SK-N-SH (cell line): ENCODE measurements around the gene ERC2. TPM values are rescaled to one million over a fixed set of nuclear protein-coding genes. Genes with fewer than 3 reads are reported as not detected.

Experiments
- CTCF ChIA-PET: fragments of 300-600, 350-600 bp; formaldehyde crosslinking; extraction: SDS; loops from one replicate; lab custom pipeline; 2021; lab: Yijun Ruan, JAX
- POLR2A ChIA-PET: fragments of 350-600 bp; sonication (Branson Sonifier 250); formaldehyde crosslinking; extraction: SDS; loops from one replicate; lab custom pipeline; 2020; ENCODE audit warnings: antibody characterized with exemption, inconsistent platforms; lab: Yijun Ruan, JAX
- DNase-seq: peaks from one replicate; pipeline ENCODE4 v3.0.0; 2012
- H2AFZ ChIP-seq: fragments of 200-600 bp; sonication (generic); 2 replicates; pipeline ENCODE4 v1.8.1; 2016; ENCODE audit warnings: antibody characterized with exemption, mild to moderate bottlenecking, low read depth
- H3F3A ChIP-seq: fragments of 200-600 bp; sonication (generic); replicated peaks from 2 replicates; pipeline ENCODE3; 2016; ENCODE audit warnings: antibody characterized with exemption, mild to moderate bottlenecking; ENCODE audit not compliant: insufficient read depth
- H3K27ac ChIP-seq, 2 experiments: fragments of 200-500 bp in 1 of 2; fragments of 200-600 bp in 1 of 2; sonication (Bioruptor generic) in 1 of 2; sonication (generic), shearing (Covaris generic) in 1 of 2; 2 replicates each; pipeline versions ENCODE4 v1.5.1 to v1.6.1; 2014 to 2016; ENCODE audit warnings: low read depth in 2 of 2, inconsistent platforms in 1 of 2, low read length in 1 of 2, mild to moderate bottlenecking in 1 of 2, mixed read lengths in 1 of 2
- H3K27me3 ChIP-seq: fragments of 200-600 bp; sonication (generic), shearing (Covaris generic); 2 replicates; pipeline ENCODE4 v1.6.1; 2016; ENCODE audit warnings: mixed run types; ENCODE audit not compliant: insufficient read depth
- H3K36me3 ChIP-seq, 2 experiments: fragments of 200-500 bp in 1 of 2; fragments of 200-600 bp in 1 of 2; sonication (Bioruptor generic) in 1 of 2; sonication (generic) in 1 of 2; replicated peaks in 1 of 2; 2 replicates each; pipeline versions ENCODE3 to v1.5.1; 2014 to 2016; ENCODE audit warnings: low read length in 1 of 2, mild to moderate bottlenecking in 1 of 2; ENCODE audit not compliant: insufficient read depth in 2 of 2, control insufficient read depth in 1 of 2
- H3K4me1 ChIP-seq, 2 experiments: fragments of 200-500 bp in 1 of 2; fragments of 200-600 bp in 1 of 2; sonication (Bioruptor generic) in 1 of 2; sonication (generic), shearing (Covaris generic) in 1 of 2; 2 replicates each; pipeline versions ENCODE4 v1.5.1 to v1.6.1; 2014 to 2016; ENCODE audit warnings: low read depth in 1 of 2, low read length in 1 of 2, mixed run types in 1 of 2; ENCODE audit not compliant: insufficient read depth in 2 of 2, control insufficient read depth in 1 of 2
- H3K4me2 ChIP-seq: fragments of 200-600 bp; sonication (generic), shearing (Covaris generic); 2 replicates; pipeline ENCODE4 v1.6.1; 2017; ENCODE audit warnings: mixed run types
- H3K4me3 ChIP-seq, 2 experiments: fragments of 200-500 bp in 1 of 2; fragments of 200-600 bp in 1 of 2; sonication (Bioruptor generic) in 1 of 2; sonication (generic), shearing (Covaris generic) in 1 of 2; 2 replicates each; pipeline versions ENCODE4 v1.5.1 to v1.8.1; 2014 to 2016; ENCODE audit warnings: low read depth in 2 of 2, inconsistent platforms in 1 of 2, low read length in 1 of 2, mild to moderate bottlenecking in 1 of 2, mixed read lengths in 1 of 2, moderate library complexity in 1 of 2
- H3K79me2 ChIP-seq: fragments of 200-600 bp; sonication (generic); 2 replicates; pipeline ENCODE4 v1.8.1; 2017; ENCODE audit warnings: mild to moderate bottlenecking; ENCODE audit not compliant: insufficient read depth
- H3K9ac ChIP-seq: fragments of 200-600 bp; sonication (generic); 2 replicates; pipeline ENCODE4 v1.6.1; 2017; ENCODE audit warnings: mixed run types
- H3K9me2 ChIP-seq: fragments of 200-600 bp; sonication (generic); 2 replicates; pipeline ENCODE4 v1.6.1; 2017; ENCODE audit warnings: mixed run types
- H3K9me3 ChIP-seq: fragments of 200-600 bp; sonication (generic); 2 replicates; pipeline ENCODE4 v1.6.1; 2017; ENCODE audit warnings: mixed run types, mild to moderate bottlenecking, moderate library complexity
- H4K20me1 ChIP-seq: fragments of 200-600 bp; sonication (generic); 2 replicates; pipeline ENCODE4 v1.6.1; 2017; ENCODE audit warnings: mild to moderate bottlenecking, mixed run types; ENCODE audit not compliant: insufficient read depth
- CHD2 ChIP-seq: fragments of 150-350 bp; IDR thresholded peaks from 2 replicates; pipeline ENCODE4 v1.6.1; 2018; ENCODE audit warnings: low read length; ENCODE audit not compliant: partially characterized antibody
- EP300 ChIP-seq, 2 experiments: IDR thresholded peaks; 2 replicates each; pipeline versions ENCODE4 v1.4.0 to v1.6.1; 2012; ENCODE audit warnings: borderline replicate concordance in 1 of 2, low read depth in 1 of 2, low read length in 1 of 2
- EZH2phosphoT487 ChIP-seq: fragments of 200-600 bp; sonication (generic); IDR thresholded peaks from 2 replicates; pipeline ENCODE4 v1.6.1; 2017; ENCODE audit warnings: low read depth, mixed run types, mild to moderate bottlenecking, antibody characterized with exemption, moderate library complexity, borderline replicate concordance
- FOSL2 ChIP-seq: IDR thresholded peaks from 2 replicates; pipeline ENCODE4 v1.4.0; 2012; ENCODE audit warnings: low read depth, mild to moderate bottlenecking, moderate library complexity, borderline replicate concordance
- FOXM1 ChIP-seq: IDR thresholded peaks from 2 replicates; pipeline ENCODE4 v1.4.0; 2012; ENCODE audit warnings: low read depth, mild to moderate bottlenecking
- GABPA ChIP-seq: IDR thresholded peaks from 2 replicates; pipeline ENCODE4 v1.4.0; 2012; ENCODE audit warnings: low read depth, mild to moderate bottlenecking
- GATA2 ChIP-seq: sonication (generic); formaldehyde crosslinking; IDR thresholded peaks from 2 replicates; pipeline ENCODE4 v1.5.0; 2020; ENCODE audit warnings: mild to moderate bottlenecking, missing genetic modification reagents
- JUND ChIP-seq: IDR thresholded peaks from 2 replicates; pipeline ENCODE4 v1.4.0; 2012
- MXI1 ChIP-seq: IDR thresholded peaks from 2 replicates; pipeline ENCODE4 v1.6.1; 2012; ENCODE audit warnings: mild to moderate bottlenecking, low read depth, low read length, improper control_type of control experiment
- NRF1 ChIP-seq: IDR thresholded peaks from 2 replicates; pipeline ENCODE4 v1.6.1; 2012; ENCODE audit warnings: low read depth, mild to moderate bottlenecking, low read length
- RCOR1 ChIP-seq: fragments of 150-350 bp; IDR thresholded peaks from 2 replicates; pipeline ENCODE4 v1.6.1; 2017; ENCODE audit warnings: antibody characterized with exemption, low read length
- RFX5 ChIP-seq: IDR thresholded peaks from 2 replicates; pipeline ENCODE4 v1.6.1; 2012; ENCODE audit warnings: mild to moderate bottlenecking, improper control_type of control experiment, low read length
- SIN3A ChIP-seq: IDR thresholded peaks from 2 replicates; pipeline ENCODE4 v1.6.1; 2012; ENCODE audit warnings: low read depth, mild to moderate bottlenecking, low read length, moderate library complexity, borderline replicate concordance
- TAF1 ChIP-seq: IDR thresholded peaks from 2 replicates; pipeline ENCODE4 v1.6.1; 2012; ENCODE audit warnings: low read depth, mild to moderate bottlenecking, low read length, moderate library complexity, borderline replicate concordance
- TCF12 ChIP-seq: IDR thresholded peaks from 2 replicates; pipeline ENCODE4 v1.4.0; 2012
- YY1 ChIP-seq: IDR thresholded peaks from 2 replicates; pipeline ENCODE4 v1.4.0; 2012; ENCODE audit warnings: low read depth, mild to moderate bottlenecking
- whole genome bisulfite sequencing: methylation state at CpG from one replicate; pipeline ENCODE4 v1.1.6; 2017; ENCODE audit warnings: low lambda C conversion rate; 5-methylcytosine and 5-hydroxymethylcytosine counted together
- polyA plus RNA-seq, 3 experiments: library from polyadenylated mRNA; depleted of rRNA; stranded (reverse); fragments of >200 nt; gene quantifications; 2 replicates each; pipeline ENCODE4 v1.2.3, GENCODE V29; 2012
- TF ChIP-seq, protein P1 (sequence below): IDR thresholded peaks from 2 replicates; pipeline ENCODE4; 2012
- TF ChIP-seq, protein P2 (sequence below): fragments of 150-350 bp; IDR thresholded peaks from 2 replicates; pipeline ENCODE4 v1.6.1; 2017; ENCODE audit warnings: antibody characterized with exemption, low read length, low read depth, borderline replicate concordance
- TF ChIP-seq, protein P3 (sequence below): fragments of 200-600 bp; sonication (generic); IDR thresholded peaks from 2 replicates; pipeline ENCODE4 v1.6.1; 2017; ENCODE audit warnings: antibody characterized with exemption, mild to moderate bottlenecking, moderate library complexity
- TF ChIP-seq, protein P4 (sequence below): fragments of 150-350 bp; IDR thresholded peaks from 2 replicates; pipeline ENCODE4 v1.6.1; 2016; ENCODE audit warnings: mild to moderate bottlenecking, low read depth, low read length
- TF ChIP-seq, protein P5 (sequence below): IDR thresholded peaks from 2 replicates; pipeline ENCODE4 v1.6.1; 2012; ENCODE audit warnings: mild to moderate bottlenecking, low read depth, low read length, moderate library complexity
- TF ChIP-seq, protein P6 (sequence below): IDR thresholded peaks from 2 replicates; pipeline ENCODE4 v1.4.0; 2012; ENCODE audit warnings: low read depth, borderline replicate concordance

ERC2 gene
- polyA plus RNA-seq, 1 of the 3 experiments (the other 2 are of a cell fraction), result 1.6 TPM

DNA sequence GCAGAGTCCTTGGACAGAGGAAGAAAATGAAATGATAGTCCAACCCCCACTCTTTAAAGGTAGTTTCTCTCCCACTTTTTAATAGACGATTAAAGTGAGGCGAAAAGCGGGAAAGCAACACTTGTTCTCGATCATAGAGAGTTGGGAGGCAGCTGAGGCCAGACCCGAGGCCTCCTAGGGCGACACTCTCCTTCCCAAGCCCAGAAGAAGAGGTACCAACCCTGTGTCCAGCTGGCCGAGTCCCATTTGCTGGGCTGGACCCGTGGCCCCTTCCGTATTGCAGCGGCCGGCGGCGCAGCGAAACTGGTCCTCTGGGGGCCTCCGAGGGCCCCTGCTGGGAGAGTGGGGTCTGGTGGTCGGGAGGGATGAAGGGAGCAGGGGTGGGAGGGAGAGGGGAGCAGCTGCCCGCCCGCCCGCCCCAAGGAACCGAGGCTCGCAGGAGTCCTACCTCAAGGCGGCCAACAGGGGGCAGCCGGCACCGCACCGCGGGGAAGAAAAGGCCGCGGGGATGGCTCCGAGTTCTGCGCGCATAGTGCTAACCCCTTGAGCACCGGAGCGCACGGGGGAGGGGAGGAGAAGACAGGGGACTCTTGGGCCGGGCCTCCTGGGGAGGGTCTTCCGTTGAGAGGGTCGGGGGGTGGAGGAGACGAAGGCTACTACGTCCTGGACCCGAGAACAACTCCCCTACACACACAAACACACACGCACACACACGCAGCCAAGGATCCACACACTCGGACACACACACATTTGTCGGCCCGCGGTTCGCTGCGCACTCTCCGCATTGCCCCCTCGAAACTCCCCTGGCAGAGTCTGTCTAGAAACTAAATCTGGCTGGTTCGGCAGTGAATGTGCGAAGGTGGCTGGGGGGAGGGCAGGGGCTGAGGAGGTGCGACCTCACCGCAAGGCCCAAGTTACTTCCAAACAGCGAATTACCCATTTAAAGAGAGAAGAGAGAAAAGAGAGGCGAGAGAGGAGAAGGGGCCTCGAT, 983.2 kb downstream of the ERC2 start:
- ChIA-PET CTCF (interaction anchor here (0.7 to 4.1 kb wide), 11 partner anchors 8 to 766 kb away, joined by 3 to 24 read pairs (median 4); no protein-coding TSS in a partner anchor), POLR2A (no interaction called here)
- H3K9me3 ChIP-seq, result no peaks in the 10 kb centered on the region
- peaks cover 7% of the 10 kb centered on the region for H3F3A ChIP-seq
- H3K4me1 ChIP-seq, result peaks cover 0 to 29% of the 10 kb centered on the region in 2 experiments; a peak in 2 of 4 replicates
- peaks cover 5 to 6% of the 10 kb centered on the region in 2 experiments for H3K36me3 ChIP-seq
- no peaks in the 10 kb centered on the region for H4K20me1 ChIP-seq
- peak overlapping the region; percentile 96 for H3K9ac ChIP-seq
- H3K4me3 ChIP-seq, result peak overlapping the region; percentile 78 to 83
- peak overlapping the region; percentile 74; the same call in 1 of the 2 replicates for H2AFZ ChIP-seq
- H3K79me2 ChIP-seq, result peaks cover 79% of the 10 kb centered on the region
- H3K27ac ChIP-seq, result peak overlapping the region; percentile 24 to 88; a peak in 3 of 4 replicates
- WGBS, result 9% methylated on average over 40 of the region's 57 CpGs
- peak overlapping the region; percentile 98 for H3K4me2 ChIP-seq
- no peaks in the 10 kb centered on the region for H3K27me3 ChIP-seq
- H3K9me2 ChIP-seq, result no peaks in the 10 kb centered on the region
- DNase-seq, result peak; percentile 92
- TF ChIP-seq, protein P1, sequence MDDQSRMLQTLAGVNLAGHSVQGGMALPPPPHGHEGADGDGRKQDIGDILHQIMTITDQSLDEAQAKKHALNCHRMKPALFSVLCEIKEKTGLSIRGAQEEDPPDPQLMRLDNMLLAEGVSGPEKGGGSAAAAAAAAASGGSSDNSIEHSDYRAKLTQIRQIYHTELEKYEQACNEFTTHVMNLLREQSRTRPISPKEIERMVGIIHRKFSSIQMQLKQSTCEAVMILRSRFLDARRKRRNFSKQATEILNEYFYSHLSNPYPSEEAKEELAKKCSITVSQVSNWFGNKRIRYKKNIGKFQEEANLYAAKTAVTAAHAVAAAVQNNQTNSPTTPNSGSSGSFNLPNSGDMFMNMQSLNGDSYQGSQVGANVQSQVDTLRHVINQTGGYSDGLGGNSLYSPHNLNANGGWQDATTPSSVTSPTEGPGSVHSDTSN, result no peak
- TF ChIP-seq TAF1 (no peak; the same call in 1 of the 2 replicates), YY1 (0 out of 2 replicates have a peak, but pooled peaks have one; percentile 4), MXI1 (no peak), FOSL2 (no peak), EP300 (IDR thresholded peaks at IDR 0.05; ENCODE audit: borderline replicate concordance in 1 of 2, low read depth in 1 of 2, low read length in 1 of 2) (no peak), EZH2phosphoT487 (no peak), SIN3A (no peak), TCF12 (no peak), RCOR1 (no peak), NRF1 (no peak), FOXM1 (no peak), GABPA (no peak), GATA2 (CRISPR knock-in tag) (no peak), RFX5 (no peak), JUND (no peak), CHD2 (peak; percentile 27)
- TF ChIP-seq, protein P2, sequence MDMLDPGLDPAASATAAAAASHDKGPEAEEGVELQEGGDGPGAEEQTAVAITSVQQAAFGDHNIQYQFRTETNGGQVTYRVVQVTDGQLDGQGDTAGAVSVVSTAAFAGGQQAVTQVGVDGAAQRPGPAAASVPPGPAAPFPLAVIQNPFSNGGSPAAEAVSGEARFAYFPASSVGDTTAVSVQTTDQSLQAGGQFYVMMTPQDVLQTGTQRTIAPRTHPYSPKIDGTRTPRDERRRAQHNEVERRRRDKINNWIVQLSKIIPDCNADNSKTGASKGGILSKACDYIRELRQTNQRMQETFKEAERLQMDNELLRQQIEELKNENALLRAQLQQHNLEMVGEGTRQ, result no peak
- TF ChIP-seq, protein P3, sequence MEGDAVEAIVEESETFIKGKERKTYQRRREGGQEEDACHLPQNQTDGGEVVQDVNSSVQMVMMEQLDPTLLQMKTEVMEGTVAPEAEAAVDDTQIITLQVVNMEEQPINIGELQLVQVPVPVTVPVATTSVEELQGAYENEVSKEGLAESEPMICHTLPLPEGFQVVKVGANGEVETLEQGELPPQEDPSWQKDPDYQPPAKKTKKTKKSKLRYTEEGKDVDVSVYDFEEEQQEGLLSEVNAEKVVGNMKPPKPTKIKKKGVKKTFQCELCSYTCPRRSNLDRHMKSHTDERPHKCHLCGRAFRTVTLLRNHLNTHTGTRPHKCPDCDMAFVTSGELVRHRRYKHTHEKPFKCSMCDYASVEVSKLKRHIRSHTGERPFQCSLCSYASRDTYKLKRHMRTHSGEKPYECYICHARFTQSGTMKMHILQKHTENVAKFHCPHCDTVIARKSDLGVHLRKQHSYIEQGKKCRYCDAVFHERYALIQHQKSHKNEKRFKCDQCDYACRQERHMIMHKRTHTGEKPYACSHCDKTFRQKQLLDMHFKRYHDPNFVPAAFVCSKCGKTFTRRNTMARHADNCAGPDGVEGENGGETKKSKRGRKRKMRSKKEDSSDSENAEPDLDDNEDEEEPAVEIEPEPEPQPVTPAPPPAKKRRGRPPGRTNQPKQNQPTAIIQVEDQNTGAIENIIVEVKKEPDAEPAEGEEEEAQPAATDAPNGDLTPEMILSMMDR, result peak; percentile 47
- TF ChIP-seq, protein P4, sequence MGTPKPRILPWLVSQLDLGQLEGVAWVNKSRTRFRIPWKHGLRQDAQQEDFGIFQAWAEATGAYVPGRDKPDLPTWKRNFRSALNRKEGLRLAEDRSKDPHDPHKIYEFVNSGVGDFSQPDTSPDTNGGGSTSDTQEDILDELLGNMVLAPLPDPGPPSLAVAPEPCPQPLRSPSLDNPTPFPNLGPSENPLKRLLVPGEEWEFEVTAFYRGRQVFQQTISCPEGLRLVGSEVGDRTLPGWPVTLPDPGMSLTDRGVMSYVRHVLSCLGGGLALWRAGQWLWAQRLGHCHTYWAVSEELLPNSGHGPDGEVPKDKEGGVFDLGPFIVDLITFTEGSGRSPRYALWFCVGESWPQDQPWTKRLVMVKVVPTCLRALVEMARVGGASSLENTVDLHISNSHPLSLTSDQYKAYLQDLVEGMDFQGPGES, result no peak
- TF ChIP-seq, protein P5, sequence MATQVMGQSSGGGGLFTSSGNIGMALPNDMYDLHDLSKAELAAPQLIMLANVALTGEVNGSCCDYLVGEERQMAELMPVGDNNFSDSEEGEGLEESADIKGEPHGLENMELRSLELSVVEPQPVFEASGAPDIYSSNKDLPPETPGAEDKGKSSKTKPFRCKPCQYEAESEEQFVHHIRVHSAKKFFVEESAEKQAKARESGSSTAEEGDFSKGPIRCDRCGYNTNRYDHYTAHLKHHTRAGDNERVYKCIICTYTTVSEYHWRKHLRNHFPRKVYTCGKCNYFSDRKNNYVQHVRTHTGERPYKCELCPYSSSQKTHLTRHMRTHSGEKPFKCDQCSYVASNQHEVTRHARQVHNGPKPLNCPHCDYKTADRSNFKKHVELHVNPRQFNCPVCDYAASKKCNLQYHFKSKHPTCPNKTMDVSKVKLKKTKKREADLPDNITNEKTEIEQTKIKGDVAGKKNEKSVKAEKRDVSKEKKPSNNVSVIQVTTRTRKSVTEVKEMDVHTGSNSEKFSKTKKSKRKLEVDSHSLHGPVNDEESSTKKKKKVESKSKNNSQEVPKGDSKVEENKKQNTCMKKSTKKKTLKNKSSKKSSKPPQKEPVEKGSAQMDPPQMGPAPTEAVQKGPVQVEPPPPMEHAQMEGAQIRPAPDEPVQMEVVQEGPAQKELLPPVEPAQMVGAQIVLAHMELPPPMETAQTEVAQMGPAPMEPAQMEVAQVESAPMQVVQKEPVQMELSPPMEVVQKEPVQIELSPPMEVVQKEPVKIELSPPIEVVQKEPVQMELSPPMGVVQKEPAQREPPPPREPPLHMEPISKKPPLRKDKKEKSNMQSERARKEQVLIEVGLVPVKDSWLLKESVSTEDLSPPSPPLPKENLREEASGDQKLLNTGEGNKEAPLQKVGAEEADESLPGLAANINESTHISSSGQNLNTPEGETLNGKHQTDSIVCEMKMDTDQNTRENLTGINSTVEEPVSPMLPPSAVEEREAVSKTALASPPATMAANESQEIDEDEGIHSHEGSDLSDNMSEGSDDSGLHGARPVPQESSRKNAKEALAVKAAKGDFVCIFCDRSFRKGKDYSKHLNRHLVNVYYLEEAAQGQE, result no peak
- TF ChIP-seq, protein P6, sequence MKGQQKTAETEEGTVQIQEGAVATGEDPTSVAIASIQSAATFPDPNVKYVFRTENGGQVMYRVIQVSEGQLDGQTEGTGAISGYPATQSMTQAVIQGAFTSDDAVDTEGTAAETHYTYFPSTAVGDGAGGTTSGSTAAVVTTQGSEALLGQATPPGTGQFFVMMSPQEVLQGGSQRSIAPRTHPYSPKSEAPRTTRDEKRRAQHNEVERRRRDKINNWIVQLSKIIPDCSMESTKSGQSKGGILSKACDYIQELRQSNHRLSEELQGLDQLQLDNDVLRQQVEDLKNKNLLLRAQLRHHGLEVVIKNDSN, result no peak
